HUES64 (cell line): ENCODE data around the gene MACF1. TPM values are rescaled to one million over a fixed set of nuclear protein-coding genes. Genes with fewer than 3 reads are reported as not detected.
"Not testable (repeated sequence)": the region's sequence is repeated elsewhere in the genome, so short reads cannot be mapped to it uniquely, and the experiment has no call there.

Source experiments
- H3K27ac ChIP-seq: 2 replicates; pipeline ENCODE4 v1.7.0; 2013; ENCODE audit warnings: low read depth, low read length, inconsistent platforms
- H3K27me3 ChIP-seq: 2 replicates; pipeline ENCODE4 v1.6.1; 2013; ENCODE audit warnings: mild to moderate bottlenecking, low read length; ENCODE audit not compliant: insufficient read depth
- H3K36me3 ChIP-seq: 2 replicates; pipeline ENCODE4 v1.6.1; 2013; ENCODE audit warnings: mild to moderate bottlenecking, low read length; ENCODE audit not compliant: insufficient read depth
- H3K4me1 ChIP-seq: 2 replicates; pipeline ENCODE4 v1.6.1; 2013; ENCODE audit warnings: mild to moderate bottlenecking, low read length, moderate library complexity; ENCODE audit not compliant: insufficient read depth
- H3K4me3 ChIP-seq: 2 replicates; pipeline ENCODE4 v1.5.1; 2013; ENCODE audit warnings: mild to moderate bottlenecking, low read length, moderate library complexity
- H3K9ac ChIP-seq: 2 replicates; pipeline ENCODE4 v1.6.1; 2013; ENCODE audit warnings: mild to moderate bottlenecking, low read depth, low read length
- H3K9me3 ChIP-seq: 2 replicates; pipeline ENCODE4 v1.6.1; 2013; ENCODE audit warnings: low read depth, low read length; ENCODE audit not compliant: insufficient read depth
- WGBS: fragments of 150-250, 120-280 bp; methylation state at CpG from one replicate; pipeline ENCODE4 v1.1.7; 2013; ENCODE audit warnings: missing lambda C conversion rate; 5-methylcytosine and 5-hydroxymethylcytosine counted together
- polyA plus RNA-seq, 2 experiments: library from polyadenylated mRNA; stranded (reverse); fragments of 50-300 nt; gene quantifications; one replicate each; pipeline ENCODE4 v1.2.3, GENCODE V29; 2013

MACF1 gene
- 76.3 TPM for polyA plus RNA-seq (2013, experiment 1 of 2)
- polyA plus RNA-seq (2013, experiment 2 of 2): 81.7 TPM

GRCh38 chr1:39204441-39205081, at the start of gene MACF1:
MACF1 (plus strand) TSS chr1:39204695; CDS start chr1:39205023, 328 bp downstream.
- peaks cover 28% of the 10 kb centered on the region for H3K4me1 ChIP-seq

GRCh38 chr1:39157304-39157703, 47.2 kb upstream of the MACF1 start:
- peaks cover 6% of the 10 kb centered on the region for H3K36me3 ChIP-seq
- H3K4me1 ChIP-seq: peaks cover 72% of the 10 kb centered on the region
- H3K27me3 ChIP-seq: no peaks in the 10 kb centered on the region
- H3K4me3 ChIP-seq: no peak overlapping the region
- no peak overlapping the region for H3K9ac ChIP-seq
- no peaks in the 10 kb centered on the region for H3K9me3 ChIP-seq
- no peak overlapping the region for H3K27ac ChIP-seq

More at GRCh38 chr1:39204441-39205081, at the start of gene MACF1:
- no peaks in the 10 kb centered on the region for H3K27me3 ChIP-seq
- H3K4me3 ChIP-seq: peak within 1 kb of the TSS; percentile 28; the same call in 1 of the 2 replicates
- H3K27ac ChIP-seq: peak within 1 kb of the TSS; percentile 67
- no peaks in the 10 kb centered on the region for H3K36me3 ChIP-seq
- no peaks in the 10 kb centered on the region for H3K9me3 ChIP-seq
- H3K9ac ChIP-seq: peak within 1 kb of the TSS; percentile 17; the same call in 1 of the 2 replicates
- 32% methylated on average over 9 of the region's 9 CpGs for WGBS

- Histone ChIP-seq H3K4me3 (peak overlapping the region; percentile 50), H3K27me3 (no peaks in the 10 kb centered on the region), H3K4me1 (peaks cover 63% of the 10 kb centered on the region), H3K27ac (peak overlapping the region; percentile 92), H3K36me3 (peaks cover 6% of the 10 kb centered on the region), H3K9ac (peak overlapping the region; percentile 66), H3K9me3 (no peaks in the 10 kb centered on the region)
- WGBS: 25% methylated on average over 11 of the region's 11 CpGs
Observed at GRCh38 chr1:39158327-39159086, 46.0 kb upstream of the MACF1 start.

- H3K27me3 ChIP-seq: no peaks in the 10 kb centered on the region
- peak overlapping the region; percentile 50 for H3K4me3 ChIP-seq
- peaks cover 63% of the 10 kb centered on the region for H3K4me1 ChIP-seq
- H3K27ac ChIP-seq: peak overlapping the region; percentile 92
- no peaks in the 10 kb centered on the region for H3K9me3 ChIP-seq
- H3K9ac ChIP-seq: peak overlapping the region; percentile 66
- 24% methylated on average over 1 of the region's 1 CpG for WGBS
- no peaks in the 10 kb centered on the region for H3K36me3 ChIP-seq
Observed at GRCh38 chr1:39159224-39160036, 45.1 kb upstream of the MACF1 start.

- H3K36me3 ChIP-seq: no peaks in the 10 kb centered on the region
- H3K4me3 ChIP-seq: peak overlapping the region; percentile 50; the same call in 1 of the 2 replicates
- H3K9ac ChIP-seq: no peak overlapping the region
- H3K9me3 ChIP-seq: no peaks in the 10 kb centered on the region
- peaks cover 66% of the 10 kb centered on the region for H3K4me1 ChIP-seq
- H3K27me3 ChIP-seq: no peaks in the 10 kb centered on the region
- H3K27ac ChIP-seq: peak overlapping the region; percentile 92
Observed at GRCh38 chr1:39160703-39161102, 43.8 kb upstream of the MACF1 start.

GRCh38 chr1:39161811-39162210, 42.7 kb upstream of the MACF1 start:
- not testable (repeated sequence) for H3K4me3 ChIP-seq, H3K9me3 ChIP-seq, H3K36me3 ChIP-seq, H3K27ac ChIP-seq, H3K27me3 ChIP-seq, H3K9ac ChIP-seq
- peaks cover 68% of the 10 kb centered on the region for H3K4me1 ChIP-seq
- WGBS: 92% methylated on average over 5 of the region's 8 CpGs

- H3K4me3 ChIP-seq: no peak overlapping the region
- no peak overlapping the region for H3K9ac ChIP-seq
- H3K27ac ChIP-seq: peak overlapping the region; percentile 33; the same call in 1 of the 2 replicates
- no peaks in the 10 kb centered on the region for H3K36me3 ChIP-seq
- peaks cover 61% of the 10 kb centered on the region for H3K4me1 ChIP-seq
- no peaks in the 10 kb centered on the region for H3K27me3 ChIP-seq
- no peaks in the 10 kb centered on the region for H3K9me3 ChIP-seq
Observed at GRCh38 chr1:39163469-39163868, 41.0 kb upstream of the MACF1 start.

- Histone ChIP-seq H3K27me3 (no peaks in the 10 kb centered on the region), H3K27ac (peak overlapping the region; percentile 34; the same call in 1 of the 2 replicates), H3K9ac (no peak overlapping the region), H3K4me1 (peaks cover 59% of the 10 kb centered on the region), H3K4me3 (no peak overlapping the region), H3K9me3 (no peaks in the 10 kb centered on the region), H3K36me3 (no peaks in the 10 kb centered on the region)
Observed at GRCh38 chr1:39164256-39164655, 40.2 kb upstream of the MACF1 start.

GRCh38 chr1:39165049-39165448, 39.4 kb upstream of the MACF1 start:
- Histone ChIP-seq H3K27ac (peak overlapping the region; percentile 34; the same call in 1 of the 2 replicates), H3K4me1 (peaks cover 54% of the 10 kb centered on the region), H3K9ac (no peak overlapping the region), H3K4me3 (no peak overlapping the region), H3K36me3 (no peaks in the 10 kb centered on the region), H3K27me3 (no peaks in the 10 kb centered on the region), H3K9me3 (no peaks in the 10 kb centered on the region)
- 52% methylated on average over 2 of the region's 2 CpGs for WGBS

- Histone ChIP-seq H3K36me3 (no peaks in the 10 kb centered on the region), H3K4me1 (peaks cover 54% of the 10 kb centered on the region), H3K9ac (no peak overlapping the region), H3K27ac (no peak overlapping the region; the same call in 1 of the 2 replicates), H3K4me3 (no peak overlapping the region), H3K27me3 (no peaks in the 10 kb centered on the region), H3K9me3 (no peaks in the 10 kb centered on the region)
- WGBS: no CpG with 5 or more reads among the region's 1 CpG
Observed at GRCh38 chr1:39165488-39165887, 39.0 kb upstream of the MACF1 start.
